MV-4-11 (cell line): ENCODE data around the gene POU4F3.

Experiments used
- DNase-seq: peaks from one replicate; lab custom pipeline; 2025; lab: John Stamatoyannopoulos, UW

The POU4F3 gene

GRCh38 chr5:146339715-146340259 lies 1.1 kb downstream of the POU4F3 start:
- no peak for DNase-seq

DNA sequence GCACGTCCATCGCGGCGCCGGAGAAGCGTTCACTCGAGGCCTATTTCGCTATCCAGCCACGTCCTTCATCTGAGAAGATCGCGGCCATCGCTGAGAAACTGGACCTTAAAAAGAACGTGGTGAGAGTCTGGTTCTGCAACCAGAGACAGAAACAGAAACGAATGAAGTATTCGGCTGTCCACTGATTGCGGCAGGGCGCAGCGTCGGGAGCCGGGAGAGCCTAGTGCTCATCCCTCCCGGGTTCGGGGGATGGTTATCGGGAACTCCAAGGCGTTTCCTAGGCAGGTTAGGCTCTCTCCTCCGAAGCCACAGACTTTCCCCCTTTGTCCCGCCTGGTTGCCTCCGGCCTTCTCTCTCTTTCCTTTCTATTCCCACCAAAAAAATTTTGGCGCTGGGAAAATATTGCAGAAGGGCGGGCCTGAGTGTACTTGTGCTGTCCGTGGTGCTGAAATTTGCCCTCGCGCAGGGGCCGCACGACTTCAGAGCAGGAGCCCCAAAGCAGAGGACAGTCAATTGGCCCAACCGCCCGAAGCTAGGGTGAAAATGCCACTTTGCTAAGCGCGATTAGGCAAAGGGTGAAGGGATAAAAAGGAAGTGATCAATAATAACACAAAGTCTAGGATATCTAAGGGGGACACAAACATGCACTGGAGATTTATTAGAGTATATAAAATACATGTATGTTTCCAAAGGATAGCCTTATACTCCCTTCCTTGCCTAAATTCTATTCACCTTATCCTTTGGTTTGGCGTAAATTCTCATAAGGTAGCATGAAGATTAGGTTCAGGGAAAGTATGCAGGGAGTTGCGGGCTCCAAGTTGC lies 1.8 kb downstream of the POU4F3 start:
- DNase-seq: peak; percentile 49

- no peak for DNase-seq
Observed at GRCh38 chr5:146341854-146342253, 3.2 kb downstream of the POU4F3 start.

DNA sequence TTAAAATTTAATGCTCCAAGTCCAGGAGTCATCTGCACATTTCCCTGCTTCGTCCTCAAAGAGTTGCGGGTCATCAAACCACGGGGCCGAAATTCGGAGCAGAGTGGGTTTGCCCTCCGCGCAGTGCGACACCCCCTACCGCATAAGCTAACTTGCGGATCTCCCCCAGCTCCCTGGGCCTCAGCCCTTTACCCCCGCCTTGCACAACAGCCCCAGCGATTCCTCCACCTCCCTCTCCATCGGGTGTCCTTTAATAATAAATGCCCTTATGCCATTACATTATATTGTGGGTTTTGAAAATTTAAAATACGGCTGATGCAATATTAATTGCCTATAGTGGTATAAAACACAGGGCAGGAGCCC lies 3.9 kb downstream of the POU4F3 start:
- no peak for DNase-seq

GRCh38 chr5:146342882-146343865 lies 4.5 kb downstream of the POU4F3 start:
- no peak for DNase-seq

- peak; percentile 18 for DNase-seq
Observed at GRCh38 chr5:146344155-146345118, 5.8 kb downstream of the POU4F3 start.

GRCh38 chr5:146345240-146345577 lies 6.6 kb downstream of the POU4F3 start:
- DNase-seq: no peak

- no peak for DNase-seq
Observed at GRCh38 chr5:146345578-146346366, 7.1 kb downstream of the POU4F3 start.

GRCh38 chr5:146357126-146357525 lies 18.5 kb downstream of the POU4F3 start:
- DNase-seq: no peak

GRCh38 chr5:146359836-146360235 lies 21.2 kb downstream of the POU4F3 start:
- DNase-seq: no peak

GRCh38 chr5:146363161-146363874 lies 24.7 kb downstream of the POU4F3 start:
- peak; percentile 94 for DNase-seq

GRCh38 chr5:146365618-146366017 lies 27.0 kb downstream of the POU4F3 start:
- no peak for DNase-seq

DNA sequence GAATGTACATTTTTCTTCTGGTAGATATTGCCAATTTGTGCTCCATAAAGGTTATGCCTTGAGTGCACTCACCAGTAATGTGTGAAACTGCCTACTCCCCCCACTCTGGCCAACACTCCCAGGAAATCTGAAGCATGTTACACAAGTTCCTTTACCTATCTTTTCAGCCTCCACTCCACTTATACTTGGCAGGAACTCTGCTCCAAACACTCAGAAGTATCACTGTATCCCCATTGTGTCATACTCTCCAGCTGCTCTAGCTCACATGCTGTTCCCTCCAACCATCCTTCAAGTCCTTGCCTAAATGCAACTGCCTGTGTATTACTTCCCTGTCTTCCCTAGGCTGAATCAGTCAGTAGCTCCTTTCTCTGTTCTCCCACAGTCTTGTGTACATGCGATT lies 28.3 kb downstream of the POU4F3 start:
- no peak for DNase-seq

GRCh38 chr5:146368137-146368536 lies 29.5 kb downstream of the POU4F3 start:
- DNase-seq: peak; percentile 0

- peak; percentile 25 for DNase-seq
Observed at GRCh38 chr5:146369691-146370090, 31.1 kb downstream of the POU4F3 start.

GRCh38 chr5:146376821-146377220 lies 38.2 kb downstream of the POU4F3 start:
- no peak for DNase-seq

DNA sequence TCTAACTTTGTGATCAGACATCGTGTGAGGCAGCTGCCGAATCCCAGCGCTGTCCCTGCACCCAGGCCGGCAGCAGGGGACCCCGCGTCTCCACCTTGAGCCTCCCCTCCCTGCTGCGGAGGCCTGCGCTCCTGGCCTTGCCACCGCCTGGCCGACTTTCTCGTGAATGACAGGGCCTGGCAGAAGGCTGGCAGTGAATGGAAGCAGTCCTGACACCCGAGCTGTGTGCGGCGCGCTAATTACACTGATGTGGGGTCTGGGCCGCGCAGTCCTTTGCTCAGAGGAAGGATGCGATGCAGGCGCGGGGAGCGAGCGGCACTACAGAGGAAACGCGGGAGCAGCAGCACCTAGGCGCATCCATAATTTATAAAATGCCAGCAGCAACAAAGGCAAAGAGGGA lies 40.3 kb downstream of the POU4F3 start:
- DNase-seq: no peak

- DNase-seq: no peak
Observed at GRCh38 chr5:146380714-146381113, 42.1 kb downstream of the POU4F3 start.

DNA sequence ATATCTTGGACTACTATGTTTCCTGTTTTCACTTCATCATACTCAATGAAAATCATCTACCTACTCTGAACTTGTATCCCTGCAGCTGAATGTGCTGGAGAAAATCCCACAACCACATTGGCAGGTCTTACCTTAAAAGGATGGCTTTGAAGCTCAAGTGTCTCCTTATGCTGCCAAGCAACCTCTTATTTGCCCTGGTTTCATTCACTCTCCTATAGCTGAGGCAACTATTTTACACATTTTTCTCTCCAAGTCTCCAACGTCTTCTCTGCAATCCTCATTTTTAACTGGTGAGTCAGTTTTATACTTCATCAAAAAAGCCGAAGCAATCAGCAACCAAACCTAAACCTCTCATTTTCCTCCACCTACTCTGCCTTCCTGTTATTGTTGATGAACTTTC lies 49.7 kb downstream of the POU4F3 start:
- DNase-seq: peak; percentile 1

GRCh38 chr5:146390469-146390868 lies 51.8 kb downstream of the POU4F3 start:
- peak; percentile 14 for DNase-seq
